Thoracic aorta (tissue), 2 donors: ENCODE data around the gene STEAP1. TPM values are rescaled to one million over a fixed set of nuclear protein-coding genes. Genes with fewer than 3 reads are reported as not detected.

Source experiments
- ATAC-seq: fragments of 150-250 bp; one replicate; pipeline ENCODE4 v1.8.0; 2017; ENCODE audit warnings: low read depth; ENCODE audit not compliant: insufficient number of reproducible peaks, low FRiP score
- DNase-seq: peaks from one replicate; pipeline ENCODE4 v3.0.0-alpha.2; 2020; ENCODE audit warnings: low spot score
- H3K27ac ChIP-seq, 2 donors: fragments of 200-600 bp; sonication (generic); 1 replicate in 1 of 2; 2 replicates in 1 of 2; pipeline ENCODE4 v1.5.1; 2016; ENCODE audit warnings: mild to moderate bottlenecking in 2 of 2, moderate library complexity in 2 of 2
- H3K27me3 ChIP-seq: fragments of 200-600 bp; sonication (generic); replicated peaks from 2 replicates; pipeline ENCODE4 v1.6.0; 2016; ENCODE audit warnings: mild to moderate bottlenecking; ENCODE audit not compliant: insufficient read depth
- H3K36me3 ChIP-seq: fragments of 200-600 bp; sonication (generic); one replicate; pipeline ENCODE4 v1.5.1; 2016
- H3K4me1 ChIP-seq, 2 donors: fragments of 200-600 bp; sonication (generic); 1 replicate in 1 of 2; 2 replicates in 1 of 2; pipeline versions ENCODE4 v1.5.1 to v1.6.0; 2016; ENCODE audit warnings: low read depth in 2 of 2, mild to moderate bottlenecking in 1 of 2; ENCODE audit not compliant: control insufficient read depth in 1 of 2
- H3K4me3 ChIP-seq: fragments of 200-600 bp; sonication (generic); 2 replicates; pipeline ENCODE4 v1.5.1; 2016; ENCODE audit warnings: mild to moderate bottlenecking
- H3K9me3 ChIP-seq: fragments of 200-600 bp; sonication (generic); 2 replicates; pipeline ENCODE4 v1.5.1; 2016
- CTCF ChIP-seq: fragments of 200-600 bp; sonication (generic); IDR thresholded peaks from one replicate; pipeline ENCODE4 v1.5.1; 2019; ENCODE audit warnings: antibody characterized with exemption
- total RNA-seq, 2 donors: library from RNA; depleted of rRNA; stranded (reverse); fragments of >200 nt; gene quantifications; one replicate each; pipeline versions ENCODE4 v1.1.0 to v1.2.3, GENCODE V29; 2016

STEAP1 gene
- total RNA-seq, 2 donors from 2014 or later = 15.6 to 26.5 TPM

- H3K27me3 ChIP-seq = no peaks in the 10 kb centered on the region
- no peak for TF ChIP-seq CTCF
- peaks cover 3% of the 10 kb centered on the region for H3K9me3 ChIP-seq
- no peak for DNase-seq
- ATAC-seq = no peak
- no peaks in the 10 kb centered on the region for H3K36me3 ChIP-seq
- no peaks in the 10 kb centered on the region for H3K4me1 ChIP-seq
- H3K27ac ChIP-seq = no peak overlapping the region
- no peak overlapping the region for H3K4me3 ChIP-seq
These were observed 19.0 kb downstream of the STEAP1 start for GRCh38 chr7:90173127-90173844.

- Histone ChIP-seq H3K27ac (no peak overlapping the region), H3K4me1 (no peaks in the 10 kb centered on the region), H3K27me3 (no peaks in the 10 kb centered on the region), H3K4me3 (no peak overlapping the region), H3K36me3 (no peaks in the 10 kb centered on the region), H3K9me3 (no peaks in the 10 kb centered on the region)
- TF ChIP-seq CTCF = no peak
- ATAC-seq = no peak
- DNase-seq = no peak
These were observed 21.4 kb downstream of the STEAP1 start for GRCh38 chr7:90175667-90176066.

GRCh38 chr7:90176195-90176594 is 21.9 kb downstream of the STEAP1 start:
- no peaks in the 10 kb centered on the region for H3K27me3 ChIP-seq
- no peak overlapping the region for H3K4me3 ChIP-seq
- H3K36me3 ChIP-seq = no peaks in the 10 kb centered on the region
- no peak for TF ChIP-seq CTCF
- no peak for DNase-seq
- no peaks in the 10 kb centered on the region for H3K9me3 ChIP-seq
- no peak for ATAC-seq
- H3K27ac ChIP-seq = no peak overlapping the region
- no peaks in the 10 kb centered on the region for H3K4me1 ChIP-seq

DNA sequence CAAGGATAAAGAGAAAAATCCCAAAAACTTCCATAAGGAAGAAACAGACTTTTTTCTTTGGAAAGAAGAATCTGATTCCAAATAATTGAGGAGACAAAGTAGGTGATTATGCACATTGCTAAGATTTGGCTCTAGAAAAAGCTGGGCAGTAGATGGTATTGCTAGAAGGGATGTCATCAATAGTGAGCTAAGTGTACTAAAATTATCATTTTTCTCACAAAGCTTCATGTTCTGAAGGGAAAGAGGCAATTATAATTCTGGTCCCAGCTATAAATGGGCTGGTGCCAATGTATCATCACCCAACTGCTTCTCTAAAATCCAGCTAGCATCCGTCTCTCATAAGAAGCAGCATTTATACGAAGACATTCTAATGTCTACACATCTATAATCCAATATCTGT is 23.9 kb downstream of the STEAP1 start:
- Histone ChIP-seq H3K4me3 (no peak overlapping the region), H3K27me3 (no peaks in the 10 kb centered on the region), H3K4me1 (no peaks in the 10 kb centered on the region), H3K27ac (no peak overlapping the region), H3K9me3 (no peaks in the 10 kb centered on the region), H3K36me3 (no peaks in the 10 kb centered on the region)
- no peak for ATAC-seq
- DNase-seq = no peak
- TF ChIP-seq CTCF = no peak

DNA sequence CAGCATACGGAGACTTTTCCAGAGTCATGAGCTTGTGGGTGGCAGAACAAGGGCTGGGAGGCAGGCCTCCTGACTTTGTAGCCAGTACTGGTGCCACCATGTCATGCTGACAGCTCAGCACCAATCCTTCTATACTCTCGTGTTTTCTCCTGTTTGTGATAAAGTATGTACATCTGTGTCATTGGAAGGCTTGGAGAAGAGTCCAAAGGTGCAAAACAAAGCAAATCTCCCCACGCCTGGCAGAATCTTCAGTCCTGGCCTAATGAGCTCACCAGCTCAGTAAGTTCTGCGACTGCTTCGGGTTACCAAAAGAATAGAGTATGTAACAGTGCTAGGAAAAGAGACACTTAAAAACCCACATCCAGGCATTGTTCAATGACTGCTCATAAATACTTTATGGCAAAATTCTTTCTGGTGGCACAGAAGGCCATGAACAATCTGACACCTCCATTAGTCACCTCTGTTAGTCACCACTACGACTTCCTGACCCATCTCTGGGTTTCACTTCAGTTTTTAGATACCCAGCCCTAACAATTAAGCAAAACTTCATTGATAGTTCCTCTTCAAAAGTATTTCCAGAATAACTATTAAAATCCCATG is 24.5 kb downstream of the STEAP1 start:
- ATAC-seq = peak; percentile 32

More for the DNA sequence above, 24.5 kb downstream of the STEAP1 start:
- Histone ChIP-seq H3K36me3 (no peaks in the 10 kb centered on the region), H3K27me3 (no peaks in the 10 kb centered on the region), H3K4me1 (no peaks in the 10 kb centered on the region), H3K4me3 (no peak overlapping the region), H3K9me3 (no peaks in the 10 kb centered on the region), H3K27ac (no peak overlapping the region)
- no peak for TF ChIP-seq CTCF
- DNase-seq = no peak
